Measurements from ENCODE around the gene HEATR5A. TPM values are rescaled to one million over a fixed set of nuclear protein-coding genes. Genes with fewer than 3 reads are reported as not detected.
A peak's percentile ranks its signal among the peaks of the same experiment; 100 is the strongest.

HEATR5A gene
- total and polyA plus RNA-seq, 2 of the 13 experiments (the other 11 are each of a cell fraction or from before 2014, with no cell fraction given): 36.4 to 105 TPM

GRCh38 chr14:31320216-31320615, 100.1 kb downstream of the HEATR5A start:
- DNase-seq (ENCODE audit: low spot score) (no peak), FAIRE-seq (no peak), ATAC-seq (peak; percentile 21; the same call in 1 of the 3 replicates)
- in situ Hi-C loops (cut with HindIII; ENCODE audit: extremely low pct_ligation_motif_present, low pct_unique_long_range_greater_than_20kb): no loop called here
- BruUV-seq (replicated peaks): no TSS peak
- Histone ChIP-seq H3K4me3 (replicated peaks in 1 of 3; ENCODE audit: insufficient read depth in 1 of 3, low read depth in 2 of 3, low read length in 3 of 3) (no peak overlapping the region), H3K27me3 (ENCODE audit: control insufficient read depth in 1 of 2, insufficient read depth in 2 of 2, low read length in 2 of 2) (no peaks in the 10 kb centered on the region), H3K9ac (ENCODE audit: insufficient read depth, low read depth, low read length) (no peak overlapping the region), H4K20me1 (ENCODE audit: insufficient read depth, low read length) (no peaks in the 10 kb centered on the region), H2AFZ (ENCODE audit: low read length) (no peak overlapping the region), H3K27ac (ENCODE audit: extremely low read length, insufficient read depth, low read length) (no peak overlapping the region), H3K79me2 (ENCODE audit: insufficient read depth, low read length) (no peaks in the 10 kb centered on the region), H3K36me3 (replicated peaks in 1 of 2; ENCODE audit: control insufficient read depth in 1 of 2, insufficient read depth in 2 of 2, low read length in 2 of 2) (peaks cover 2 to 6% of the 10 kb centered on the region in 2 experiments; a peak in 3 of 5 replicates), H3K9me3 (ENCODE audit: low read length) (no peaks in the 10 kb centered on the region), H3K4me1 (ENCODE audit: insufficient read depth, low read length) (no peaks in the 10 kb centered on the region), H3K4me2 (ENCODE audit: low read depth, low read length) (no peak overlapping the region)
- POLR2A ChIA-PET: no interaction called here
- intact Hi-C loops (cut with micrococcal nuclease; ENCODE audit: unreplicated experiment): no loop called here
- TF ChIP-seq MED13 (CRISPR knock-in tag; IDR thresholded peaks at IDR 0.05) (no peak), KLF16 (CRISPR knock-in tag; IDR thresholded peaks at IDR 0.05) (no peak), TCF7 (IDR thresholded peaks at IDR 0.05; ENCODE audit: low read depth) (no peak), EEA1 (CRISPR knock-in tag; IDR thresholded peaks at IDR 0.05; ENCODE audit: borderline replicate concordance) (0 out of 2 replicates have a peak, but pooled peaks have one; percentile 15), HIVEP1 (CRISPR knock-in tag; IDR thresholded peaks at IDR 0.05) (0 out of 2 replicates have a peak, but pooled peaks have one; percentile 27), MAFF (IDR thresholded peaks at IDR 0.05; ENCODE audit: low read depth, low read length) (no peak), CAMTA2 (CRISPR knock-in tag; IDR thresholded peaks at IDR 0.05; ENCODE audit: borderline replicate concordance) (no peak), ZNF776 (CRISPR knock-in tag; IDR thresholded peaks at IDR 0.05) (0 out of 2 replicates have a peak, but pooled peaks have one; percentile 56)
- TF ChIP-seq, protein P1, sequence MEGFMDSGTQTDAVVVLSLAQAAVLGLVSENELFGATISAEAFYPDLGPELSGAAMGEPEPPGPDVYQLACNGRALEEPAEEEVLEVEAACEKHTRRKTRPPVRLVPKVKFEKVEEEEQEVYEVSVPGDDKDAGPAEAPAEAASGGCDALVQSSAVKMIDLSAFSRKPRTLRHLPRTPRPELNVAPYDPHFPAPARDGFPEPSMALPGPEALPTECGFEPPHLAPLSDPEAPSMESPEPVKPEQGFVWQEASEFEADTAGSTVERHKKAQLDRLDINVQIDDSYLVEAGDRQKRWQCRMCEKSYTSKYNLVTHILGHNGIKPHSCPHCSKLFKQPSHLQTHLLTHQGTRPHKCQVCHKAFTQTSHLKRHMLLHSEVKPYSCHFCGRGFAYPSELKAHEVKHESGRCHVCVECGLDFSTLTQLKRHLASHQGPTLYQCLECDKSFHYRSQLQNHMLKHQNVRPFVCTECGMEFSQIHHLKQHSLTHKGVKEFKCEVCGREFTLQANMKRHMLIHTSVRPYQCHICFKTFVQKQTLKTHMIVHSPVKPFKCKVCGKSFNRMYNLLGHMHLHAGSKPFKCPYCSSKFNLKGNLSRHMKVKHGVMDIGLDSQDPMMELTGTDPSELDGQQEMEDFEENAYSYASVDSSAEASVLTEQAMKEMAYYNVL (CRISPR knock-in tag; IDR thresholded peaks at IDR 0.05; ENCODE audit: borderline replicate concordance): 0 out of 2 replicates have a peak, but pooled peaks have one; percentile 26
- 97% methylated on average over 6 of the region's 6 CpGs for WGBS (ENCODE audit: low lambda C conversion rate)
- CTCF ChIA-PET (ENCODE audit: low intra/inter-chr PET ratio, low total read pairs): no interaction called here
